HG02973 (cell line): ENCODE data around the gene NPC1.
A peak's percentile ranks its signal among the peaks of the same experiment; 100 is the strongest.
"Not testable (repeated sequence)": the region's sequence is repeated elsewhere in the genome, so short reads cannot be mapped to it uniquely, and the experiment has no call there.

Source experiments
- ATAC-seq: cut with Tn5 transposase; IDR thresholded peaks from one replicate; pipeline ENCODE4 v1.9.1; 2021; ENCODE audit warnings: moderate library complexity; ENCODE audit not compliant: unreplicated experiment

The NPC1 gene

GRCh38 chr18:23526501-23527063 is 59.7 kb downstream of the NPC1 start:
- no peak for ATAC-seq

DNA sequence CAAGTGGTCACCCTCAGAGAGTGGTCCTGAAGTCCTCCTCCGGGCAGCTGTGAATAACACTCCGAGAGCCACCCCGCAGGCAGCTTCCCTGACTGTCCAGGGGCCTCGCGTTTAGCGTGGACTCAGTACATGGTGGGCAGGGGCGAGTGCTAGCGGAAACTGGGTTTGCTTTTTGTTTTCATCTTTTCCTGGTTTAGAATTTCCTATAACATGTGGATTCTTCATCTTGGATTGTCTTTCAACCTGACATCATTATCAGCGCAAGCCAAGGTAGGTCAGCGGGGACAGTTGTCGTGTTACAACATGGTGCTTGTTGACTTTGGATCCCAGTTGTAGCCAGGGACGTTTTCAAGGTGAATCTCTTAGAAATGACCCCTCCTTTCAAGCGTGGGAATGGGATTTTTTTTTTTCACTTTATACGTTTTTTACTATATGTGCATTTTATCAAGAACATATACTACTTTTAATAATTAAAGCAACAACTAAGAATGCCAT is 62.0 kb downstream of the NPC1 start:
- no peak for ATAC-seq

- ATAC-seq, result no peak
Measured at GRCh38 chr18:23523429-23524212, 62.7 kb downstream of the NPC1 start.

- no peak for ATAC-seq
Measured at GRCh38 chr18:23521907-23522306, 64.4 kb downstream of the NPC1 start.

DNA sequence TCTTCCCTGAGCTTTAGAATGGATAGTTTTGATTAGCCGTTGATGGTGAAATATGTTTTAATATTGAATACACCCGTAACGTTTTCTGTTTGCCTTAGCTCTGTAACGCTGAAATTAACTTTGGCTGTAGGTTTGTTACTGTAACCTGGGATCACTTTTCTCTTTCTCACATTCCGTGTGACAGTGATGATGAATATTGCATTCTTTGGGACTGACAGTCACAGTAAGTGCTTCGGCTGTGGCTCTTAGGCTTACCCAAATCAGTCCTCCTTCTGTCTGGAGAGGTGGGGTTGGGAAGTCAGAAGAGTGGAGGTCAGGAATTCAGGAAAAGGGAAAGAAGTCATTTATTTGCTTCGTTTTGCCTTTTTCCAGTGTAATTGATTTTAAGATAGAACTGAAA is 65.0 kb downstream of the NPC1 start:
- no peak for ATAC-seq

- ATAC-seq, result no peak
Measured at GRCh38 chr18:23519734-23520133, 66.6 kb downstream of the NPC1 start.

GRCh38 chr18:23515911-23516546 is 70.3 kb downstream of the NPC1 start:
- ATAC-seq, result peak; percentile 83

- no peak for ATAC-seq
Measured at GRCh38 chr18:23512641-23513040, 73.7 kb downstream of the NPC1 start.

GRCh38 chr18:23512216-23512615 is 74.1 kb downstream of the NPC1 start:
- ATAC-seq, result not testable (repeated sequence)

- ATAC-seq, result not testable (repeated sequence)
Measured at GRCh38 chr18:23510923-23511322, 75.4 kb downstream of the NPC1 start.

DNA sequence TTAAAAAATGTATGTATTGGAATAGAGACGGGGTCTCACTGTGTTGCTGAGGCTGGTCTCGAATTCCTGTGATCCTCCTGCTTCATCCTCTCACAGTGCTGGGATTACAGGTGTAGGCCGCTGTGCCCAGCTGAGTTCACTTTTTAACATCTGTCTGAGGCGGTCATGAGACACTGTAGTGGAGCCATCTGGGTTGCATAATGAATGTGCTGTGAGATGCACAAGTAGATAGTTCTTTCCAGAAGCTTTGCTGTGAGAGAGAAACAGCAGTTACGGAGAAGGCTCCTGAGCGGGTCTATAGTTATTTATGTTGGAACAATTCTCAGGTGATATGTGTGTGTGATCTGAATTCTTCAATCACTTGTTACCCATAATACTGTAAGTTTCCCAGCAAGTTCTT is 79.9 kb downstream of the NPC1 start:
- no peak for ATAC-seq

DNA sequence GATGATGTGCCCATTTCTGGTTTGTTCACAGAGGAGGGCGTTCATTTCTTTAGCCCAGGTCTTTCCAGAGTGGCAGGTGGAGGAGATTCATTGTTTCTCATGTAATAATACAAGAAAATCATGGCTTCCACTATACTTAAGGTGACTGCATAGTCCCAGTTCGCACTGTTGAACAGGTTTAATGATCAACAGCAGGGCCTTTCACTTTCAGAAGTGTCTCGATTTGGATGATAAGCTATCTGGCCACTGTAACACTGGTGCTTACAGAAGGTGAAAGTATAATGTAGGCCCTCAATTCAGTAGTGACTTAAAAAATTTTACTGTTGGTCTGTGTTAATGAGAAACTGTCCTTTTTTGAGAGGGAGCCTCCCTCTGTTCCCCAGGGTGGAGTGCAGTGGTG is 81.6 kb downstream of the NPC1 start:
- peak; percentile 47 for ATAC-seq

GRCh38 chr18:23503963-23504344 is 82.4 kb downstream of the NPC1 start:
- no peak for ATAC-seq

GRCh38 chr18:23503038-23503962 is 83.0 kb downstream of the NPC1 start, which contains the start of gene RMC1:
RMC1 (plus strand) TSS chr18:23503511; CDS start chr18:23503619, 108 bp downstream.
- ATAC-seq, result peak; percentile 66

DNA sequence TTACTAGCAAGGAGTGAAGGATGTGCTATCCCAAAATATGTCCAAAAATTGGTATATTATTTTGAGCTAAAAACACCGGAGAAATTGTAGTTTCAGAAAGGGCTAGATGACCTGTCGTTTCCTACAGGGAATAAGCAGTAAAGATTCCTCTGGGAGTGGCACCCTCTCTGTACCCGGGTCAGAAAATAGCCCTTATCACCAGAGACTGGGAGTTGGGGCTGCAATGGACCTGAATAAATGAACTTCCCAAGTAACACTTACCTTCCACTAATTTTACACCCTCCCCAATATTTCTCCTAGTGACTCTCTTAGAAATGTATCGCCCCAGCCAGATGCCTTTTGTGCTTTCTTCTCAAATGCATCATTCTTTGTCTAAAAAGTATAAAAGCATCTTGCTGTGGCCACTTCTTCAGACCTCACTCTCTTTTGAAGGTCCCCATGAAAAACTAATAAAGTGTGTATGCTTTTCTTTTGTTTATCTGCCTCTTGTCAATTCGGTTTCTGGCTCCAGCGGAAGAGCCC is 83.7 kb downstream of the NPC1 start:
- ATAC-seq, result no peak

GRCh38 chr18:23501626-23502025 is 84.7 kb downstream of the NPC1 start:
- no peak for ATAC-seq

DNA sequence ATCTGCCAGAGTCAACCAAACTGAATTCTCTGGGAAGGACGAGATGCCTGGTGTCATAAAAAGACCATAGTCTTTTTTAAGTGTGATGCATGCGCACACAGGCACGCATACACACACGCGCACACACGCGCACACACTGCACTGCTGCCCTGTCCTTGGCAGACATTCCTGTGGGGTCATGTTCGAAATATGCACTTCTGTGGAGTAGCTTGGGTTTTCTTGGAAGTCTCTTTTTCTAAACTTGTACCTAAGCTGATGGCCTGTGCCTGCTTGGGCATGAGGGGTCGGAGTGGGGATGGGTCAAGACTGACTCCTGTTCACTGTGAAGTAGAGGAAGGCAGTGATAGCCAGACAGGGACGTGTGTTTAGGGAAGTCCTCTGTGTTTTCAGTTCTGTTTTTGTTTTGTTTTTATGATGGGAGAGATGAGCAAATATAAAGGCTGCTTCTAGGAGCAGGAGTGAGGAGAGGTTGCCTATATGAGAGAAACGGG is 87.0 kb downstream of the NPC1 start:
- no peak for ATAC-seq

DNA sequence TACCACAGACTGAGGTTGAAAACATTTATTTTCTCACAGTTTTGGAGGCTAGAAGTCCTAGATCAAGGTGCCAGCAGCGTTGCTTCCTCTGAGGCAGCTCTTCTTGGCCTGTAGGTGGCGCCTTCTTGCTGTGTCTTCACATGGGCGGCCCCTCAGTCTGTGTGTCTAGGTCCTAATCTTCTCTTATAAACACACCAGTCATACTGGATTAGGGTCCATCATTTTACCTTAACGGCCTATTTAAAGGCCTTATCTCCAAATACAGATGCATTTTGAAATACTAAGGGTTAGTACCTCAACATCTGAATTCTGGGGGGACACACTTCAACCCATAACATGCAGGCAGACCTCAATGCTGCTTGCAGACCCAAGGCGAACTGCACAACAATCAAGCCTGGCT is 87.4 kb downstream of the NPC1 start:
- ATAC-seq, result peak; percentile 32

- no peak for ATAC-seq
Measured at GRCh38 chr18:23498117-23498516, 88.2 kb downstream of the NPC1 start.

GRCh38 chr18:23495723-23496440 is 90.4 kb downstream of the NPC1 start:
- ATAC-seq, result no peak
